KMS-11 (cell line): Measurements from ENCODE around the gene OR6C76.
"Not testable (repeated sequence)": the region's sequence is repeated elsewhere in the genome, so short reads cannot be mapped to it uniquely, and the experiment has no call there.

Source experiments
- H2AFZ ChIP-seq: fragments of 200-600 bp; sonication (generic); 2 replicates; pipeline ENCODE4 v1.6.1; 2016; ENCODE audit warnings: antibody characterized with exemption, mixed run types, low read depth
- H3K27ac ChIP-seq: fragments of 200-600 bp; sonication (generic); 2 replicates; pipeline ENCODE4 v1.6.1; 2016; ENCODE audit warnings: mild to moderate bottlenecking, mixed run types
- H3K27me3 ChIP-seq: fragments of 200-600 bp; sonication (generic); 2 replicates; pipeline ENCODE4 v1.6.1; 2017; ENCODE audit warnings: mild to moderate bottlenecking, low read depth, mixed run types, moderate library complexity; ENCODE audit not compliant: insufficient read depth
- H3K36me3 ChIP-seq: fragments of 200-600 bp; sonication (generic); 2 replicates; pipeline ENCODE4 v1.6.1; 2017; ENCODE audit warnings: mild to moderate bottlenecking, mixed run types; ENCODE audit not compliant: insufficient read depth
- H3K4me1 ChIP-seq: fragments of 200-600 bp; sonication (generic); 2 replicates; pipeline ENCODE4 v1.6.1; 2016; ENCODE audit warnings: mild to moderate bottlenecking, low read depth, mixed run types; ENCODE audit not compliant: poor library complexity, severe bottlenecking
- H3K4me2 ChIP-seq: fragments of 200-600 bp; sonication (generic); 2 replicates; pipeline ENCODE4 v1.7.0; 2016; ENCODE audit warnings: mild to moderate bottlenecking, mixed run types
- H3K4me3 ChIP-seq: fragments of 200-600 bp; sonication (generic); IDR thresholded peaks from 2 replicates; pipeline ENCODE4 v1.6.1; 2017; ENCODE audit warnings: low read depth, low read length, mixed read lengths; ENCODE audit not compliant: insufficient read depth
- H3K79me2 ChIP-seq: fragments of 200-600 bp; sonication (generic); 2 replicates; pipeline ENCODE4 v1.6.1; 2016; ENCODE audit warnings: low read depth, mixed run types; ENCODE audit not compliant: insufficient read depth
- H3K9ac ChIP-seq: fragments of 200-600 bp; sonication (generic); 2 replicates; pipeline ENCODE4 v1.6.1; 2016; ENCODE audit warnings: mild to moderate bottlenecking, mixed run types
- H4K20me1 ChIP-seq: fragments of 200-600 bp; sonication (generic); 2 replicates; pipeline ENCODE4 v1.6.1; 2016; ENCODE audit warnings: mild to moderate bottlenecking, mixed run types; ENCODE audit not compliant: insufficient read depth
- TF ChIP-seq, protein P1 (sequence below): fragments of 200-600 bp; sonication (generic); conservative IDR thresholded peaks from 2 replicates; pipeline ENCODE4 v1.6.1; 2017; ENCODE audit warnings: low read depth, mild to moderate bottlenecking, antibody characterized with exemption, low read length, moderate library complexity, mixed read lengths

The OR6C76 gene

DNA sequence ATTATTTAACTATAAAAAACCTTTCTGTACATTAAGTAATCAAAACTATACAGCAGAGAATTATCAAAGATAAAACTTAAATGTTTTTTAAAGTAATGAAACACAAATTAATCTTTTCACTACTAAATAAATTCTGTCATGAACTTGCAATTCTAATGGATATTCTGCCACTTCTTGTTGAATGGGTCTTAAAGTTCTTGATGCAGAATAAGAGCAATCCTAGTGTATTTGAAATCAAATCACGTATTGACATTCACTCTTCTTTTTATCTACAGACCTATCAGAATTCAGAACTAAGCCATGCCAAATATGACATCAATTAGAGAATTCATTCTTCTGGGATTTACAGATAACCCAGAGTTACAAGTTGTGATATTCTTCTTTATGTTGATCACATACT lies 25.8 kb upstream of the OR6C76 start, which contains the start of gene OR6C65:
OR6C65 (plus strand) TSS at position 301 of the 400 bp plus-strand sequence; CDS start at position 301, 0 bp downstream.
- Histone ChIP-seq H3K27me3 (no peaks in the 10 kb centered on the region), H3K36me3 (no peaks in the 10 kb centered on the region), H3K27ac (no peak within 1 kb of the TSS), H3K4me2 (no peak within 1 kb of the TSS), H3K79me2 (no peaks in the 10 kb centered on the region), H3K9ac (no peak within 1 kb of the TSS), H3K4me1 (no peaks in the 10 kb centered on the region), H2AFZ (no peak within 1 kb of the TSS), H4K20me1 (no peaks in the 10 kb centered on the region), H3K4me3 (no peak within 1 kb of the TSS)
- TF ChIP-seq, protein P1, sequence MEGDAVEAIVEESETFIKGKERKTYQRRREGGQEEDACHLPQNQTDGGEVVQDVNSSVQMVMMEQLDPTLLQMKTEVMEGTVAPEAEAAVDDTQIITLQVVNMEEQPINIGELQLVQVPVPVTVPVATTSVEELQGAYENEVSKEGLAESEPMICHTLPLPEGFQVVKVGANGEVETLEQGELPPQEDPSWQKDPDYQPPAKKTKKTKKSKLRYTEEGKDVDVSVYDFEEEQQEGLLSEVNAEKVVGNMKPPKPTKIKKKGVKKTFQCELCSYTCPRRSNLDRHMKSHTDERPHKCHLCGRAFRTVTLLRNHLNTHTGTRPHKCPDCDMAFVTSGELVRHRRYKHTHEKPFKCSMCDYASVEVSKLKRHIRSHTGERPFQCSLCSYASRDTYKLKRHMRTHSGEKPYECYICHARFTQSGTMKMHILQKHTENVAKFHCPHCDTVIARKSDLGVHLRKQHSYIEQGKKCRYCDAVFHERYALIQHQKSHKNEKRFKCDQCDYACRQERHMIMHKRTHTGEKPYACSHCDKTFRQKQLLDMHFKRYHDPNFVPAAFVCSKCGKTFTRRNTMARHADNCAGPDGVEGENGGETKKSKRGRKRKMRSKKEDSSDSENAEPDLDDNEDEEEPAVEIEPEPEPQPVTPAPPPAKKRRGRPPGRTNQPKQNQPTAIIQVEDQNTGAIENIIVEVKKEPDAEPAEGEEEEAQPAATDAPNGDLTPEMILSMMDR, result no peak

DNA sequence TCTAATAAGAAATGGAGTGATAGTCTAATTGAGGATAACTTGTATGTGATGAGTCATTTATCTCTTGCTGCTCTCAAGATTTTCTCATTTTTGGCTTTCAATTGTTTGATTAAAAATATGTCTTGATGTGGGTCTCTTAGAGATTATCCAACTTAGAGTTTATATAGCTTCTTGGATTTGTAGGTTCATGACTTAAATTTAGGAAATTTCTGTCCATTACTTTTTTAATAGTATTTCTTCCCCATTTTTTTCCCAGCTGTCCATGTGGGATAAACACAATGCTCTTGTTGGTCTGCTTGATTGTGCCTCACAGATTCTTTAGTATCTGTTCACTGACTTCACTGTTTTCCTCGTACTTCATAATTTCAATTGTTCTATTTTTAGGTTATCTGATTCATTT lies 18.2 kb upstream of the OR6C76 start:
- no peaks in the 10 kb centered on the region for H3K36me3 ChIP-seq

DNA sequence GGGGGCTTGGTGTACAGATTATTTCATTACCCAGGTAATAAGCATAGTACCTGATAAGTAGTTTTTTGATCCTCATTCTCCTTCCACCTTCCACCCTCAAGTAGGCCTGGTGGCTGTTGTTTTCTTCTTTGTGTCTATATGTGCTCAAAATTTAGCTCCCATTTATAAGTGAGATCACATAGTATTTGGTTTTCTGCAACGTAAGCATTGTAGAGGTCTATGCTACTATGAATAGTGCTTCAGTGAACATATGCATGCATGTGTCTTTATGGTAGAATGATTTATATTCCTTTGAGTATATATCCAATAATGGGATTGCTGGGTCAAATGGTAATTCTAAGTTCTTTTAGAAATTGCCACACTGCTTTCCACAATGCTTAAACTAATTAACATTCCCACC lies 16.9 kb upstream of the OR6C76 start:
- H3K27me3 ChIP-seq, H3K9ac ChIP-seq, H2AFZ ChIP-seq, H3K36me3 ChIP-seq, H3K4me2 ChIP-seq, H3K79me2 ChIP-seq, H4K20me1 ChIP-seq, H3K4me3 ChIP-seq, H3K4me1 ChIP-seq, H3K27ac ChIP-seq: not testable (repeated sequence)

More for the DNA sequence above, 18.2 kb upstream of the OR6C76 start:
- no peak overlapping the region for H2AFZ ChIP-seq
- no peak overlapping the region for H3K4me3 ChIP-seq
- no peak overlapping the region for H3K27ac ChIP-seq
- H3K4me1 ChIP-seq, result no peaks in the 10 kb centered on the region
- H3K79me2 ChIP-seq, result no peaks in the 10 kb centered on the region
- no peak overlapping the region for H3K9ac ChIP-seq
- no peak overlapping the region for H3K4me2 ChIP-seq
- TF ChIP-seq, protein P1, result no peak
- H3K27me3 ChIP-seq, result no peaks in the 10 kb centered on the region
- H4K20me1 ChIP-seq, result no peaks in the 10 kb centered on the region

DNA sequence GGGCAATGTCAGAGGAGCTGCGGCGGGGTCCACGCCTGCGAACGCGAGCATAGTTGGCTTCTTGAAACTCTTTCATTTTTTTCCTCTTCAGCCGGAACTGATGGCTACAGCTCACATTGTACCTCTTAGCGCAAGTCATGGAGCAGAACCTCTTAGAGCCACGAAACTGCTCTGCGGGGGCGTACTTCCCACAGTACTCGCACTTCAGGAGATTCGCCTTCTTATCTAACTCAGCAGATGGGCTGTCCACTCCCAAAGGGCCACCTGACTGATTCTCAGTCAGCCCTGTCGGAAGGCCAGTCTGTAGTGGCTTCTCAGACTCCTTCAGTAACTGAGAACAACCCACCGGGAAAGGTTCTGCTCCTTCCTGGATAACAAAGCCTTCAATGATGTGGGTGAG lies 13.9 kb upstream of the OR6C76 start:
- H3K79me2 ChIP-seq, H3K27ac ChIP-seq, H3K9ac ChIP-seq, H2AFZ ChIP-seq, H3K36me3 ChIP-seq, H4K20me1 ChIP-seq, H3K4me2 ChIP-seq, H3K27me3 ChIP-seq, H3K4me1 ChIP-seq, H3K4me3 ChIP-seq: not testable (repeated sequence)

DNA sequence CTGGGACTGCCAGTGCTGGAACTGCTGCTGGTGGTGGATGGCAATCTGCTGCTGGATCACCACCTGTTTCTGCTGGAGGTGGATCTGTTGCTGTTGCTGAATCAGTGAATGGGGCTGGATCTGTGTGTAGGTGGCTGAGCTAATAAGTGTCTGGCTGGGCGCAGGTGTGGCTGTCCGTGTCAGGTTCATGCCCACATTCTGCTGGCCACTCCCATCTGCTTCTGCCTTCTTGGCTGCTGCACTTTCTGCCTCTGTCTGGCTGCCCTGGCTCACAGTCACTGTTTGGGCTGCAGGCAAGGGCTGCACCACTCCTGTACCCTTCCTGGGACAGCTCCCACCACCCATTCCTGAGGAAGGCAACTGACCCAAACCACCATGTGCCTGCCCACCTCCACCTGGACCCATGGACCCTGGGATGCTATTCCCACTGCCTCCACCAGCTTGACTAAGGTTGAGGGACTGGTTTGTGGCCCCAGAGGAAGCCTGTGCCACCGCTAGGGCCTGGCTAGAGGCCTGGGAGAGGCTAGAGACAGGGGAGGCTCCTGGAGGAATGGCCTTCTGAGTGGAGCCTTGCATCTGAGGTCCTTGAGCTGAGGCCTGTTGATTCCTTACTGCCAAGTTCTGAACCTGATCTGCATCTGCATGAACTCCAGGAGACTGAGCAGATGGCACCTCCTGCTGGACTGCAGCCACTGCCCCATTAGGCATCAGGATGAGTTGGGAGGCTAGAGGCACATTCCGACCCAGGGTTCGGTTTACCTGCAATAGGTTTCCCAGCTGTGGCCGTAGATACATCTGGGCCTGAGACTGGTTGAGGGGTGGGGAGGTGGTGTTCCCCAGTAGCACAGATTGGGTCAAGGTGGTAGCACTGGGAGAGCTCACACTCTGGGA lies 12.3 kb upstream of the OR6C76 start:
- not testable (repeated sequence) for H3K9ac ChIP-seq, H3K4me2 ChIP-seq, H3K36me3 ChIP-seq, H3K27ac ChIP-seq, H4K20me1 ChIP-seq, H3K4me3 ChIP-seq, H2AFZ ChIP-seq, H3K79me2 ChIP-seq, H3K27me3 ChIP-seq, H3K4me1 ChIP-seq

DNA sequence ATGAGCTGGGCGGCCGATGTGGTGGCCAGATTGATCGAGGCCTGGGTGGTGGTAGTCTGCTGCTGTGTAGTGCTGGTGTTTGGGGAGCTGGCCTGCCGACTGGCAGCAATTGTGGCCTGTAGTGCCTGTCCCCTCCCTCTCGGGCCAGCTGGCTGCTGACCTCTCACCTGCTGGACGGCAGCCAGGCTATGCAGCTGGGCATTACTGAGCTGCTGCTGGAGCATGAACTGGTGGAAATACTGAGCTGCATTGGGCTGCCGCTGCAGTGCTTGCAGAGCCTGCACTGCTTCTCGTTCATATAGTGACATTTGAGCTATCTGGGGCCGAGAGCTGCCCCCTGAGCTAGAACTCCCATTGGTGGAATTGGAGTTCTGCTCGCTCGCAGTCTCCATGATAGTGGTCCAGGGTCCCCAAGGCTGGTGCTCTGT lies 11.6 kb upstream of the OR6C76 start:
- not testable (repeated sequence) for H3K9ac ChIP-seq, H4K20me1 ChIP-seq, H3K27ac ChIP-seq, H2AFZ ChIP-seq, H3K79me2 ChIP-seq, H3K4me1 ChIP-seq, H3K4me3 ChIP-seq, H3K36me3 ChIP-seq, H3K27me3 ChIP-seq, H3K4me2 ChIP-seq

DNA sequence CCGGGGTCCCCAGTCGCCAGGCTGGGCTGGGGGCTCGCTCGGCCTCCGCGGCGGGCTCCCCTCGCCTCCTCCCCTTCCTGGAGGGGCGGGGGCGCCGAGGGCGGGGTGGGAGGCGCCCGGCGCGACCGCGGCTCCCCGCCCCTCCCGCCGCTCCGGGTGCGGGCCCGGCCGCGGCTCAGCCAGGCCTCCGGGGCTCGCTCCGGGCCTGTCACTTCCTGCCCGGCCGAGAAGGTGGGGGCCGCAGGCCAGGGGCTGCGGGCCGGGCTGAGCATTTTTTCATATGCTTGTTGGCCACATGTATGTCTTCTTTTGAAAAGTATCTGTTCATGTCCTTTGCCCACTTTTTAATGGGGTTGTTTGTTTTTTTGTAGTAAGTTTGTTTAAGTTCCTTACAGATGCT lies 11.2 kb upstream of the OR6C76 start:
- not testable (repeated sequence) for H3K4me1 ChIP-seq, H3K27me3 ChIP-seq, H3K79me2 ChIP-seq, H3K4me3 ChIP-seq, H2AFZ ChIP-seq, H3K36me3 ChIP-seq, H3K4me2 ChIP-seq, H3K27ac ChIP-seq, H4K20me1 ChIP-seq, H3K9ac ChIP-seq
